ENCODE data around the gene GABRB1. TPM values are rescaled to one million over a fixed set of nuclear protein-coding genes. Genes with fewer than 3 reads are reported as not detected.

GABRB1 gene
- total and polyA plus RNA-seq, 2 donors (not counting 1 experiment from before 2014, with no cell fraction given): not detected

DNA sequence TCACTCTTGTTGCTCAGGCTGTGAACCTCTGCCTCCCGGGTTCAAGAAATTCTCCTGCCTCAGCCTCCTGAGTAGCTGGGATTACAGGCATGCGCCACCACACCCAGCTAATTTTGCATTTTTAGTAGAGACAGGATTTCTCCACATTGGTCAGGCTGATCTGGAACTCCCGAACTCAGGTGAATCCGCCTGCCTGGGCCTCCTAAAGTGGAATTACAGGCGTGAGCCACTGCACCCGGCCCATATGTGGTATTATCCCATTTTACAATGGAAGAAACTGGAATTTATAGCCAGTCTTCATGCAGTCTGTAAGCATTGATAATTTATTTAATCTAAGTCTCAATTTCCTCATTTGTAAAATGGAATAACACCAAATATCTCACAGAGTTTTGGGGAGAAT is 161.8 kb downstream of the GABRB1 start:
- Mint-ChIP-seq H3K27ac (no peak overlapping the region), H3K27me3 (no peaks in the 10 kb centered on the region), H3K4me1 (no peaks in the 10 kb centered on the region), H3K9me3 (ENCODE audit: insufficient read depth) (peaks cover 2% of the 10 kb centered on the region), H3K4me3 (no peak overlapping the region)
- ATAC-seq (ENCODE audit: low read depth) (no peak), DNase-seq (no peak)
- no peak for TF ChIP-seq EZH2 (IDR thresholded peaks at IDR 0.05; ENCODE audit: borderline replicate concordance, insufficient read depth, low read depth, low read length, poor library complexity, severe bottlenecking)
- TF ChIP-seq, protein P1, sequence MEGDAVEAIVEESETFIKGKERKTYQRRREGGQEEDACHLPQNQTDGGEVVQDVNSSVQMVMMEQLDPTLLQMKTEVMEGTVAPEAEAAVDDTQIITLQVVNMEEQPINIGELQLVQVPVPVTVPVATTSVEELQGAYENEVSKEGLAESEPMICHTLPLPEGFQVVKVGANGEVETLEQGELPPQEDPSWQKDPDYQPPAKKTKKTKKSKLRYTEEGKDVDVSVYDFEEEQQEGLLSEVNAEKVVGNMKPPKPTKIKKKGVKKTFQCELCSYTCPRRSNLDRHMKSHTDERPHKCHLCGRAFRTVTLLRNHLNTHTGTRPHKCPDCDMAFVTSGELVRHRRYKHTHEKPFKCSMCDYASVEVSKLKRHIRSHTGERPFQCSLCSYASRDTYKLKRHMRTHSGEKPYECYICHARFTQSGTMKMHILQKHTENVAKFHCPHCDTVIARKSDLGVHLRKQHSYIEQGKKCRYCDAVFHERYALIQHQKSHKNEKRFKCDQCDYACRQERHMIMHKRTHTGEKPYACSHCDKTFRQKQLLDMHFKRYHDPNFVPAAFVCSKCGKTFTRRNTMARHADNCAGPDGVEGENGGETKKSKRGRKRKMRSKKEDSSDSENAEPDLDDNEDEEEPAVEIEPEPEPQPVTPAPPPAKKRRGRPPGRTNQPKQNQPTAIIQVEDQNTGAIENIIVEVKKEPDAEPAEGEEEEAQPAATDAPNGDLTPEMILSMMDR (IDR thresholded peaks at IDR 0.05): no peak
- Histone ChIP-seq H3K4me3 (ENCODE audit: control extremely low read depth in 1 of 5, extremely low read depth in 1 of 5, insufficient read depth in 1 of 5, low read depth in 2 of 5, low read length in 4 of 5) (no peak overlapping the region), H3K9me3 (ENCODE audit: control extremely low read depth in 1 of 3, control insufficient read depth in 2 of 3, insufficient read depth in 1 of 3, low read length in 2 of 3) (no peaks in the 10 kb centered on the region), H3K27me3 (replicated peaks in 1 of 4; ENCODE audit: control extremely low read depth in 1 of 4, control insufficient read depth in 3 of 4, insufficient read depth in 4 of 4, low read length in 3 of 4) (no peaks in the 10 kb centered on the region), H3K27ac (ENCODE audit: low read length in 2 of 2) (no peak overlapping the region), H3K36me3 (replicated peaks in 1 of 2; ENCODE audit: control extremely low read depth in 1 of 2, control insufficient read depth in 1 of 2, extremely low read depth in 1 of 2, insufficient read depth in 2 of 2, low read length in 1 of 2) (no peaks in the 10 kb centered on the region), H2AFZ (ENCODE audit: insufficient read depth, low read depth, low read length, poor library complexity, severe bottlenecking) (no peak overlapping the region), H3K4me1 (ENCODE audit: control insufficient read depth in 2 of 2, insufficient read depth in 2 of 2, low read length in 2 of 2) (no peaks in the 10 kb centered on the region), H3K79me2 (ENCODE audit: control insufficient read depth, insufficient read depth, low read length) (no peaks in the 10 kb centered on the region), H3K9ac (ENCODE audit: low read length) (no peak overlapping the region), H4K20me1 (ENCODE audit: control insufficient read depth, insufficient read depth, low read length, poor library complexity, severe bottlenecking) (no peaks in the 10 kb centered on the region), H3K4me2 (replicated peaks; ENCODE audit: low read depth, low read length, poor library complexity, severe bottlenecking) (no peak overlapping the region)
- ChIA-PET POLR2A (no interaction called here), CTCF (no interaction called here)
- no CpG with 5 or more reads among the region's 6 CpGs for WGBS (ENCODE audit: insufficient coverage)
- intact Hi-C loops (cut with micrococcal nuclease): no loop called here

DNA sequence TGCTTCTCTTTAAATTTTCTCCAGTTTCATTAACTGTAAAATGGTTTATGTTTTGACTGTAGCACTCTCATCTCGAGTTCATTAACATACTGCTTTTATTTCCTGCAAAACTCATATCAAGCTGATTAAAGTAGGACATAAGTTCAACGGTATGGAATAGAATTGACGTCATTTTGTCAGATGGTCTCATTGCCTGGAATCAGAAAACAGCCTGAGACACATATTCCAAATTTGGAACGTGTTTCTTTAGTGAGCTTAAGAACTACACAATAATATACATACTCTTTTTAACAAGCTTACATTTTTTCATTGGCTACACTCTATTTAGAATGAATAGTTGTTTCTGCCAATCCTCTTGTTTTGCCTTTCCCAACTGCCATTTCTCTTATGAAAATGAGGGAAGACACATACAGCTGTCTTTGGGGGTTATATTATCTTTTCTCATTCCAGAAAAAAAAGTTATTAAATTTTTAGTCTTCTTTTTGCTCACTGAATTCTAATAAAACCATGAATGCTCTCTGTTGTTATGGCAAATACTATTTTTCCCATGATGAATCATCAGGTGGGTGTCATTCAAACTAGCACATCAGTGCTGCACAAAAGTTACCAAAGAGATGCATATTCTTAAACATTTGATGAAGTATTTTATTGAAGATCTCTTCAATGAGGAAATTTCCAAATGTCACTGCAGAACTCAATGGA is 162.8 kb downstream of the GABRB1 start:
- Histone ChIP-seq H3K79me2 (ENCODE audit: control insufficient read depth, insufficient read depth, low read length) (no peaks in the 10 kb centered on the region), H3K9ac (ENCODE audit: low read length) (no peak overlapping the region), H3K9me3 (ENCODE audit: control extremely low read depth in 1 of 3, control insufficient read depth in 2 of 3, insufficient read depth in 1 of 3, low read length in 2 of 3) (no peaks in the 10 kb centered on the region), H3K4me1 (ENCODE audit: control insufficient read depth in 2 of 2, insufficient read depth in 2 of 2, low read length in 2 of 2) (no peaks in the 10 kb centered on the region), H3K4me3 (ENCODE audit: control extremely low read depth in 1 of 5, extremely low read depth in 1 of 5, insufficient read depth in 1 of 5, low read depth in 2 of 5, low read length in 4 of 5) (no peak overlapping the region), H4K20me1 (ENCODE audit: control insufficient read depth, insufficient read depth, low read length, poor library complexity, severe bottlenecking) (no peaks in the 10 kb centered on the region), H3K4me2 (replicated peaks; ENCODE audit: low read depth, low read length, poor library complexity, severe bottlenecking) (no peak overlapping the region), H3K27me3 (replicated peaks in 1 of 4; ENCODE audit: control extremely low read depth in 1 of 4, control insufficient read depth in 3 of 4, insufficient read depth in 4 of 4, low read length in 3 of 4) (no peaks in the 10 kb centered on the region), H2AFZ (ENCODE audit: insufficient read depth, low read depth, low read length, poor library complexity, severe bottlenecking) (no peak overlapping the region), H3K27ac (ENCODE audit: low read length in 2 of 2) (no peak overlapping the region), H3K36me3 (replicated peaks in 1 of 2; ENCODE audit: control extremely low read depth in 1 of 2, control insufficient read depth in 1 of 2, extremely low read depth in 1 of 2, insufficient read depth in 2 of 2, low read length in 1 of 2) (no peaks in the 10 kb centered on the region)
- Mint-ChIP-seq H3K4me1 (no peaks in the 10 kb centered on the region), H3K27ac (no peak overlapping the region), H3K27me3 (no peaks in the 10 kb centered on the region), H3K9me3 (ENCODE audit: insufficient read depth) (peaks cover 2% of the 10 kb centered on the region), H3K4me3 (no peak overlapping the region)
- no peak for DNase-seq
- TF ChIP-seq EZH2 (IDR thresholded peaks at IDR 0.05; ENCODE audit: borderline replicate concordance, insufficient read depth, low read depth, low read length, poor library complexity, severe bottlenecking): no peak
- TF ChIP-seq, protein P1 (IDR thresholded peaks at IDR 0.05): no peak
- CTCF ChIA-PET: no interaction called here
- no peak for ATAC-seq (ENCODE audit: low read depth)
- intact Hi-C loops (cut with micrococcal nuclease): no loop called here
- POLR2A ChIA-PET: no interaction called here
- 100% methylated on average over 1 of the region's 4 CpGs for WGBS (ENCODE audit: insufficient coverage)

Measured in B cell (primary cell).